ENCODE measurements around the gene TGFBR3. TPM values are rescaled to one million over a fixed set of nuclear protein-coding genes. Genes with fewer than 3 reads are reported as not detected.

TGFBR3 gene
- total RNA-seq, 2 experiments from 2014 or later: 13.9 to 15.3 TPM

DNA sequence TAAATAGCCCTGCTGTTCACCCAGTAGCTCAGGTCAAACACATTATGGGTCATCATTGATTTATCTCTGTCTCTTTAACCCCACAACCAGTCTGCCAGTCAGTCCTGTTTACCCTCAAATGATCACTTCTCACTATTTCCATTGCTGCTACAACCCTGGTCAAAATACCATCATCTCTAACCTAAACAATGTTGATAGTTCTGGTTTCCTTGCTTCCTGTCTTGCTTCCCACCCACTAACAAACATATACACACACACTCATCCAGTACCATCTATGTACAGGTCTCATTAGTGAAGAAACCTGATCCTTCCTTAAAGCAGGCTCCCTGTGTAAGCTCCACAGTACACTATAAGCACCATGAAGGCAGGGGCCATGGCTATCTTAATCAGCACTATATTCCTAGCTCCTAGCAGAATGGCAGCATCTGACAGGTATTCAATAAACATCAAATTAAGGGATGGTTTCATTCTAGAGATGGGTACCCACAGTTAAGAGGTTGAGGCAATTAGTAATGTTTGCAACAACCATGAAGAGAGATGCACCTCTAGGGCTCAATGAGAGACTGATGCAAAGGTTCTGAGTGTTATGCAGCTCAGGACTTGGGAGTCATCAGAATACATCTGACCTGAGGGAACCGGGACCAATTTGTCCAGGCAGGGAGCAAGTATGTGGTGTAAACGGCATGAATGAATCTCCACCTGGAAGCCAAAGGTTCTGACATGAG is 10.0 kb upstream of the TGFBR3 start:
- no peaks in the 10 kb centered on the region for H3K36me3 Mint-ChIP-seq
- POLR2A ChIA-PET: no interaction called here
- no peak overlapping the region for H3K4me3 Mint-ChIP-seq
- peaks cover 3% of the 10 kb centered on the region for H3K9me3 Mint-ChIP-seq
- H3K27ac Mint-ChIP-seq: no peak overlapping the region
- peaks cover 45% of the 10 kb centered on the region for H3K27me3 Mint-ChIP-seq
- ATAC-seq (ENCODE audit: low read depth) (no peak), DNase-seq (no peak)
- peaks cover 16% of the 10 kb centered on the region for H3K4me1 Mint-ChIP-seq

DNA sequence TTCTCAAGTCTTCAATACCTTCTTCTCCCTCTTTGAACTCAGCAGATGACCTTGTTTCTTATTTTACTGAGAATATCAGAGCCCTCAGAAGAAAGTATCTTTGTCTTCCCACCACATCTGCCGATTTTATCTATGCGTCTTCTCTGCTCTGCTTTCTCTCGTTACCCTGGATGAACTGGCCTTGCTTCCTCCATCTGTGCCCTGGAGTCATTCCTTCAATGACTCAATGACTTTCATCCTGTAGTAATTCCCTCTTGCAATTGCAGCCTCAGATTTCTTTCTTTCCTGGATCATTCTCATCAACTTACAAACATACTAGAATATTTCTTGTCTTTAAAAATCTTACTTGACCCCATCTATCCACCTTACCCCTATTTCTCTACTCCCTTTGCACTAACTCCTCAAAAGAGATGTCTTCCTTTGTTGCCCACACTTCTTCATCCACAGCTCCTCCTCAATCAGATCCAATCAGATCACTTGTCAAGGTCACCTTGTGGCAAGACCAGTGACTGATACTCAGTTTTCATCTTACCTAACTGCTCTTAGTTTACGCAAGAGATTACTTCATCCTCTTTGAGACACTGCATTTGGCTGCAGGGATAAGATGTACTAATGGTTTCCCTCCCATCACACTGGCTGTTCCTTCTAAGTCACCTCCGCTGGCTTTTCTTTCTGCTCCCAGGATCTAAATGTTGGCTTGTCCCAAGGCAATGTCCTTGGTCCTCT is 8.2 kb upstream of the TGFBR3 start:
- POLR2A ChIA-PET: no interaction called here
- DNase-seq (no peak), ATAC-seq (ENCODE audit: low read depth) (no peak)
- no peaks in the 10 kb centered on the region for H3K36me3 Mint-ChIP-seq
- H3K9me3 Mint-ChIP-seq: peaks cover 3% of the 10 kb centered on the region
- peaks cover 42% of the 10 kb centered on the region for H3K27me3 Mint-ChIP-seq
- peaks cover 16% of the 10 kb centered on the region for H3K4me1 Mint-ChIP-seq
- no peak overlapping the region for H3K27ac Mint-ChIP-seq
- no peak overlapping the region for H3K4me3 Mint-ChIP-seq

DNA sequence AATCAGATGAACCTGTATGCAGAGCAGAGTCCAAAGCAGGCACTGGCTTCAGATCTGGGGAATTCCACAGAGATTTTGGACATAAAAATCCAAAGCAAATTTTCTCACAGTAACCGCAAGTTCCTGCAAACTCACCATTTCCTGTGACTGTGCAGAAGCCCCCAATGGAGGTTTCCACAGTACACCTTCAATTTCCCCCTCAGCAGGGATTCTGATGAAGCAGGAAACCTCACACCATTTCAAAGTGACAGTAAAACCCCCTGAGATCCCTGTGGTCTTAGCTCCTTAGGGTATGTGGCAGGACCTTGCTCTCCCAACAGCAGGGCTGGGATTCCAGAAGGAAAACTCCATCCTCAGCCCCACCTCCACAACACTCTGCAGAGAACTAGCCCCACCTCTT is 6.0 kb upstream of the TGFBR3 start:
- ATAC-seq (ENCODE audit: low read depth): no peak
- peaks cover 3% of the 10 kb centered on the region for H3K9me3 Mint-ChIP-seq
- POLR2A ChIA-PET: interaction anchor here (0.7 kb wide), 1 partner anchor 213 kb away, joined by 4 read pairs; no protein-coding TSS in a partner anchor

DNA sequence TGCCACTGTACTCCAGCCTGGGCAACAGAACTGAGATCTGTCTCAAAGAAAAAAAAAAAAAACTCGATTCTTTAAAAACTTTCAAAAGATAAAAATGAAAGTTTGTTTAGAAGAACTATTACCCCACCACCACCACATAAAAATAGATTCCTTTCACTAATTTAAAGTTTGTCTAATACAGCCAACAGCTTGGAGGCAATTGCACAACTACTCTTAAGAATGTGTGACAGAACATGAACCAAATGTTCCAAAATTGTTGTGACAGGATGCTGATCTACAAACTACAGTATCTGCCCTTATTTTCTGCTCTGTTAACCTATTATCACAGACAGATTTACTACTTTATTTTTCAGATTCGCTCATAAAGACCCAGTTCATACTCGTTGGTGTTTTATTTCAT is 5.5 kb upstream of the TGFBR3 start:
- H3K4me1 Mint-ChIP-seq: peaks cover 21% of the 10 kb centered on the region
- no peak for ATAC-seq (ENCODE audit: low read depth)

More for the DNA sequence above, 6.0 kb upstream of the TGFBR3 start:
- Mint-ChIP-seq H3K36me3 (no peaks in the 10 kb centered on the region), H3K27me3 (peaks cover 49% of the 10 kb centered on the region), H3K4me3 (no peak overlapping the region), H3K4me1 (peaks cover 18% of the 10 kb centered on the region), H3K27ac (no peak overlapping the region)
- no peak for DNase-seq

DNA sequence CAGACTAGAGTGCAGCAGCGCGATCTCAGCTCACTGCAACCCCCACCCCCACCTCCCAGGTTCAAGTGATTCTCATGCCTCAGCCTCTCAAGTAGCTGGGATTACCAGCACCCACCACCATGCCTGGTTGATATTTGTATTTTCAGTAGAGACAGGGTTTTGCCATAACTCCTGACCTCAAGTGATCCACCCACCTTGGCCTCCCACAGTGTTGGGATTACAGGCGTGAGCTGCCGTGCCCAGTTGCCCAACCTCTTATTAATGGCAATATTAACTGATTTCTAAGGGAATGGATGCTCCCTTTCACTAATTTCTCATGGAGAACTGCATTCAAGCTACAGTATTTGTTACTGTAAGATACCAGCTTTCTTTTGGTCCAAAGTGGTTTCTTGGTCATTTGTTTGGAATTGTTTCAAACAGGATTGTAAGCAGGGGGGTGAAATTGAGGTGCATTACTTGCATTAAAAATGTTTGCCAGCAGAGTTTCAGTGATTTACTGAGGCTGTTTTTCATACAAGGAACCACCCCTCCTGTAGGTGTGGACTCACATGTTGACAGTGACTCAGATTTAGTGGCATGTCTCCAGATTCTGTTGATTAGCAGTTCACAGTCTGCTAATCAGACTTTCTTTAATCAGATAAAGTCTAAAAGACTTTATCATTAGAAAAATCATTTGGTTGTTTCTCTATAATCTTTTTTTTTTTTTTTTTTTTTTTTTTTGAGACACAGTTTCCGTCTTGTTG is 3.9 kb upstream of the TGFBR3 start:
- no peak overlapping the region for H3K4me3 Mint-ChIP-seq
- H3K36me3 Mint-ChIP-seq: no peaks in the 10 kb centered on the region
- peaks cover 46% of the 10 kb centered on the region for H3K27me3 Mint-ChIP-seq
- H3K4me1 Mint-ChIP-seq: peaks cover 19% of the 10 kb centered on the region
- POLR2A ChIA-PET: no interaction called here
- H3K27ac Mint-ChIP-seq: no peak overlapping the region
- ATAC-seq (ENCODE audit: low read depth) (no peak), DNase-seq (no peak)
- H3K9me3 Mint-ChIP-seq: peaks cover 3% of the 10 kb centered on the region

More for the DNA sequence above, 5.5 kb upstream of the TGFBR3 start:
- no peak for DNase-seq
- Mint-ChIP-seq H3K4me3 (no peak overlapping the region), H3K27me3 (peaks cover 50% of the 10 kb centered on the region), H3K9me3 (peaks cover 3% of the 10 kb centered on the region), H3K27ac (no peak overlapping the region), H3K36me3 (no peaks in the 10 kb centered on the region)
- POLR2A ChIA-PET: interaction anchor here (0.7 kb wide), 1 partner anchor 213 kb away, joined by 4 read pairs; no protein-coding TSS in a partner anchor

DNA sequence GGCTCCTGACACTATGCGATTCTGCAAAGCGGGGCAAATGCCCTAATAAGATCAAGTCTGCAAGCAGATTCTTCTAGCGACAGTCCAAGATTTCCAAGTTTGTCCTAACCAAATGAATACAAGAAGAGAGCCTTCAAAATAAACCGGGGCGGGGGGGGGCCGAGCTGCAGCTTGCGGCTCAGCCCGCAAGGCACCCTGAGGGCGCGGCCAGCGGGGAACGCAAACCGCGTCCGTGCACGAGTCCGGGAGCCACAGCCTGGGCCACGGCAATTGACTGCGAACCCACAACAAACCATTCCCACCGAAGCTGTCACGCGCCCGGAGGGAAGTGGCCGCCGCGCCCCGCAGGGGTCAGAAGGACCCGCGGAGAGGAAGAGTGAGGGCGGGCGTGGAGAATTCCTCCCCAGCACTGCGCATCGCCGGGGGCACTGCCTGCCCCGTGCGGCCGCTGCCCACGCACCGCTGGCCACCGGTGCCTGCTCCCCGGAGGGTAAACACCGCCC is 687 bp downstream of the TGFBR3 start:
- Mint-ChIP-seq H3K4me1 (peaks cover 19% of the 10 kb centered on the region), H3K9me3 (no peaks in the 10 kb centered on the region), H3K27ac (peak overlapping the region; percentile 68), H3K36me3 (no peaks in the 10 kb centered on the region), H3K27me3 (peaks cover 45% of the 10 kb centered on the region), H3K4me3 (peak overlapping the region; percentile 85)
- DNase-seq (peak; percentile 53), ATAC-seq (ENCODE audit: low read depth) (peak; percentile 9)
- POLR2A ChIA-PET: interaction anchor here (0.5 to 0.9 kb wide), 3 partner anchors 189 to 822 kb away, joined by 3 read pairs; no protein-coding TSS in a partner anchor

DNA sequence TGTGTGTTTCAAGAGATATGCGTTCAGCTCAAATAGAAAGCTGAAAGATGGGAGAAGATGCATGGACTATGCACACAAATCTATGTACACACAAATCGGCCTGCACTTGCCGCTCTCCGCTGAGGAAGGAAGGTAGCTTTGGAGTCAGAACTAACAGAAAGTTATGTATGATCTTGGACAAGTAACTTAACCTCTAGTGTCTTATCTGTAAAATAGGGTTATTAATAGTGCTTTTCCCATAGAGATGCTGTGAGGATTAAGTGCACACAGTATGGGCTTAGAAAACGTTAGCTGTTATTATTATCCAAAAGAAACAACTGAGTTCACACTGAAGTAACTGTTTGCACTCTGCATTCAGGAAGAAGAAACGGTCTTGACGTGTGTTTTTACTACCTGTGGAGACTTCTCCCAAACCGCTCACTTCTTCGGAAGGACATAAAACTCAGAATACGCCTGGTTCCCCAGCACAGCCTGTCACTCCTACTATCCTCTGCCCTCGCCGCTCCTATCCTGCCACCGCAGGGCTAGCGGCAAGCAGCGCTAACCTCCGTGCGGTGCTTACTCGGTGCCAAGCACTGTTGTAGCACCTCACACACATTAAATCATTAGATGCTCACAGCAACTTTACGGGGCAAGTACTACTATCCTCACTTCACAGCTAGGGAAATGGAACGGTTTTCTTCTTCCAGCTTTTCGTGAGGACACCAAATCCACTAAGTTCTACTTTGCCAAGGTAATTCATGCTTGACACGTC is 1.3 kb downstream of the TGFBR3 start:
- Mint-ChIP-seq H3K36me3 (no peaks in the 10 kb centered on the region), H3K27me3 (peaks cover 45% of the 10 kb centered on the region), H3K27ac (peak overlapping the region; percentile 68), H3K4me3 (peak overlapping the region; percentile 85), H3K4me1 (peaks cover 19% of the 10 kb centered on the region), H3K9me3 (no peaks in the 10 kb centered on the region)
- peak; percentile 28 for ATAC-seq (ENCODE audit: low read depth)
- DNase-seq: peak; percentile 48
- POLR2A ChIA-PET: no interaction called here

DNA sequence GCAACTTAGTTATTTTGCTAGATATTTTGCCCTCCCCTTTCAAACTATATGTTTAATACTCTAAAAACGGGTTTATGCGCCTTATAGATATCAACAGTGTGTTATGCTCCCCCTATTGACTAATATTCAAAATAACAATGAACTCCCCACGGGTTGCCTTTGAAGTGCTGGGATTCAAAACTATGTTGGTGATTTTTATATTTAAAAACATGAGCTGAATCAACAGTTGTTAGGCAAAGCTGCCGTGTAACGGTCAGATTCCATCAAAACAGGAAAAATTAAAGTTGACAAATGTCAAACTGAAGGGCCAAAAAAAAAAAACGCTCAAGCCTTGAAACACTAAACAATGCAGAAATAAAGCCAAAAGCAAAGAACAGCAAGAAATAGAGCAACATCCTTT is 2.5 kb downstream of the TGFBR3 start:
- peaks cover 45% of the 10 kb centered on the region for H3K27me3 Mint-ChIP-seq
- H3K36me3 Mint-ChIP-seq: peaks cover 1% of the 10 kb centered on the region
- H3K9me3 Mint-ChIP-seq: no peaks in the 10 kb centered on the region
- DNase-seq (no peak), ATAC-seq (ENCODE audit: low read depth) (no peak)
- POLR2A ChIA-PET: interaction anchor here (0.7 kb wide), 1 partner anchor 369 kb away, joined by 5 read pairs; no protein-coding TSS in a partner anchor
- H3K4me3 Mint-ChIP-seq: no peak overlapping the region
- H3K27ac Mint-ChIP-seq: no peak overlapping the region
- peaks cover 17% of the 10 kb centered on the region for H3K4me1 Mint-ChIP-seq

DNA sequence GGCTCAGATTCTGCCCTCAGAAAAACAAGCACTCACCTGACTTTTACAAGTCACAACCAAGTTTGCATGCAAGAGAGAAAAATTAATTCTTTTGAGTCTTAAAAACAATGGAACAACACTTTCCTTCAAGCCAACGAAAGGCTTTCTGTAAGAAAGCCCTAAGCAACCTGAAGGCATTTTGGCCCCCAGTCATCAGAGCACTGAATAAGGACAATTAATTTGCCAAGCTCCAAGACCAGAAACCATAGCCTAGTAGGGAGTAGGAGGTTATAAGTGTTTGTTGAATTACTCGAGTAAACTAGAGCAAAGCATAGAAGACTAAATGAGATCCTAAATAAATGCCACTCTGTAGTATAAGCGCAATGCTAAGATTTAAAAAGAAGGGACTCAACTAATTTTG is 4.7 kb downstream of the TGFBR3 start:
- no peak overlapping the region for H3K4me3 Mint-ChIP-seq
- H3K27ac Mint-ChIP-seq: no peak overlapping the region
- H3K27me3 Mint-ChIP-seq: peaks cover 50% of the 10 kb centered on the region
- H3K4me1 Mint-ChIP-seq: peaks cover 19% of the 10 kb centered on the region
- no peak for ATAC-seq (ENCODE audit: low read depth)
- H3K9me3 Mint-ChIP-seq: no peaks in the 10 kb centered on the region
- peaks cover 1% of the 10 kb centered on the region for H3K36me3 Mint-ChIP-seq
- no peak for DNase-seq
- POLR2A ChIA-PET: no interaction called here

DNA sequence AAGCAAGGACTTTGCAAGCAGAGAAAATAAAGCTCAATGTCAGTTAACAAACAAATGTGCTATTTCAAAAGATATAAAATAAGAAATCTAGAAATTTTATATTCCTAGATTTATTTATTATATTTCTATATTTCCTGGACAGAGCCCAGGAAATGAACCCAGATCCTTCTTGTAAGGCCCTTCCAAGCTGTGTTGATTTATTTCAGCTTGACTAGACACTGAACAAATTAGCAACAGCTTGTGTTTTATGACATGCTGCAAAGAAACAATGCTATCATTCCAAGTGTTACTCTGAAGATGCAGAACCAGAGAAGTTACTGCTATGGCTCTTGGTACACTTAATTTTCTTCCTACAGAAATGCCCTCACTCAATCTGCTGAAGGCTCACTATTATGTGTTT is 6.2 kb downstream of the TGFBR3 start:
- peaks cover 55% of the 10 kb centered on the region for H3K27me3 Mint-ChIP-seq
- no peak for DNase-seq
- H3K9me3 Mint-ChIP-seq: no peaks in the 10 kb centered on the region
- no peak overlapping the region for H3K27ac Mint-ChIP-seq
- peaks cover 1% of the 10 kb centered on the region for H3K36me3 Mint-ChIP-seq
- H3K4me3 Mint-ChIP-seq: no peak overlapping the region
- H3K4me1 Mint-ChIP-seq: peaks cover 16% of the 10 kb centered on the region
- POLR2A ChIA-PET: no interaction called here
- ATAC-seq (ENCODE audit: low read depth): no peak

DNA sequence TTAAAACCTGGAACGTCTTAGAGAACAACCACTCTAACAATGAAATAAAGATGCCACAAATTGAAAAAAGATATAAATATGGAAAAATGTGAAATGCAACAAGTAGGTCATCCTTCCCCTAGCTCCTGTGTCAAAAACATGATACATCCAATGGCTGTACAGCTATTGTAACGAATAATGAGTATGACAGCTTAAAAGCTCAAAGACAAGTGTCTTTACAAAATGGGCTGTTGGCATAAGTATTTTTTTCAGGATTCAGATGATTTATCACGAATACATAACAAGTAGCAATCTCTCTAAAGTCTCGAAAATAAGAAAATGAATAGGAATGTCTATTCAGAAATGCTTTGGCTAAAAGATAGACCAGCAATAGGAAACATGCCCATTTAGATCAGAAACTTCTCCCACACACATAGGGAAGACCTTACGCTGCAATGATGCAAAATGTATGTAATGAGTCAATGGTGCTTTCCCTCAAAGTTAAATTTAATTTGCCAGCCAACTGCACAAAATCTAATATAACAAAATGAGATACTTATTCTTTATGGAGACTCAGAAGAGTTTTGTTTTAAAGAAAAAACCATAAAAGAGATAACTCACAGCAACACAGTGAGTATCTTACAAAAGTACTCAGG is 8.3 kb downstream of the TGFBR3 start:
- Mint-ChIP-seq H3K27ac (no peak overlapping the region), H3K4me1 (peaks cover 9% of the 10 kb centered on the region), H3K9me3 (no peaks in the 10 kb centered on the region), H3K36me3 (peaks cover 1% of the 10 kb centered on the region), H3K27me3 (peaks cover 48% of the 10 kb centered on the region), H3K4me3 (no peak overlapping the region)
- DNase-seq (no peak), ATAC-seq (ENCODE audit: low read depth) (no peak)
- POLR2A ChIA-PET: no interaction called here

DNA sequence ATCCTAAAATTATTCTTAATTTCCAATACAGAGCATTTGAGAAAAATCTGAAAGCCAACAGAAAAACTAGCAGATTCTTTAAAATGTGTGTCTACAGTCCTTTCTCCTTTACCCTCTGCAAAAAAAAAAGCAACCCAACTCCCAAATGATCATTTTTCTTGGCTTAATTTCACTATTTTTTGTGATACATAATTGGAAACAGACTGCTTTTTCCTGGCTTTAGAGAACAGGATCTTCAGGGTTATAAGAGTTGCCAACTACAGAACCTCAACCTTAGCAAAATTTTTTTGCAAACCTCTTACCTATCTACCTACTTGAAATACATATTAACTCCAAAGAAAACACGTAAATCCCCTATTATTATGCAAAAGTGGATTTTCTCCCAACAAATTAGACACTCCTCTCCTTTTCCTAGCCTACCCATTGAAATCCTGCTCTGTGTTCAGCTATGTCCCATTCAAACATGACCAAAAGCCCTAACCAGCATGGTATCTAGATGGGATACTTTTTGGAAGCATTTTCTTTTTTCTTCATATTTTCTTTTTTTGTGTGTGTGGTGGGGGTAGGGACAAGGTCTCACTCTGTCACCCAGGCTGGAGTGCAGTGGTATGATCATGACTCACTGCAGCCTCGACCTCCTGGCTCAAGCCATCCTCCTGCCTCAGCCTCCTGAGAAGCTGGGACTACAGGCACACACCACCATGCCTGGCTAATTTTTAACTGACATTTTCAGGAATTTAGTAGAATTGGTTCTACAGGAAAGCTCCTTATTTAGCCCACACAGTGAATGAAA is 9.0 kb downstream of the TGFBR3 start:
- peaks cover 46% of the 10 kb centered on the region for H3K27me3 Mint-ChIP-seq
- DNase-seq (no peak), ATAC-seq (ENCODE audit: low read depth) (no peak)
- H3K36me3 Mint-ChIP-seq: peaks cover 1% of the 10 kb centered on the region
- H3K4me1 Mint-ChIP-seq: peaks cover 16% of the 10 kb centered on the region
- no peaks in the 10 kb centered on the region for H3K9me3 Mint-ChIP-seq
- no peak overlapping the region for H3K27ac Mint-ChIP-seq
- H3K4me3 Mint-ChIP-seq: no peak overlapping the region
- POLR2A ChIA-PET: no interaction called here
